Measurements from ENCODE around the gene SEH1L.

The SEH1L gene

DNA sequence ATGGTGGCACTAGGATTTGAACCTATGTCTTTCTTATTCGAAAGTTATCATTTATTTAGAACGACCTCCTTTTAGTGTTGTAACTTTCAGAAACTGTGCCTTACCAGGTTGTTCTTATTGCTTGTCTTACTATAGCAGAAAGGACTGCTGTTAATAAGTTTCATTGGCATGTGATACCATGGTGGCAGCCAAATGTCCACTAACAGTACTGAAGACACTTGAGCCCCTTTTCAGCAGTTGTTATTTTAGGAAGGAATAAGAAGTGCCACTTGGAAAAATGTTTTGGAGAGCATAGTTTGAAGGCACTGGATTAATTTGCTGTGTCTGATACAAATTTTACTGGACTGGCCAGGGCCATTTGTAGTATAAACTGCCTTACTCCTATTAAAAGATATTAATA lies 81.1 kb downstream of the SEH1L start:
- H3K4me1 ChIP-seq (ENCODE audit: control insufficient read depth, insufficient read depth, low read length), result no peaks in the 10 kb centered on the region
- 93 to 97% methylated on average over 2 of the region's 2 CpGs for WGBS, 2 experiments
- peaks cover 12% of the 10 kb centered on the region for H3K36me3 ChIP-seq (ENCODE audit: control insufficient read depth, insufficient read depth, low read length)
- H3K4me3 ChIP-seq (ENCODE audit: insufficient read depth, low read depth, low read length), result no peak overlapping the region
- no peaks in the 10 kb centered on the region for H3K27me3 ChIP-seq (ENCODE audit: control insufficient read depth, insufficient read depth, low read length, poor library complexity, severe bottlenecking)
- H3K27ac ChIP-seq (ENCODE audit: insufficient read depth, low read depth, low read length, poor library complexity, severe bottlenecking), result no peak overlapping the region
- no peaks in the 10 kb centered on the region for H3K9me3 ChIP-seq (ENCODE audit: control insufficient read depth, low read length)

GRCh38 chr18:13032173-13032572 lies 84.4 kb downstream of the SEH1L start:
- Histone ChIP-seq H3K36me3 (ENCODE audit: control insufficient read depth, insufficient read depth, low read length) (peaks cover 12% of the 10 kb centered on the region), H3K4me1 (ENCODE audit: control insufficient read depth, insufficient read depth, low read length) (no peaks in the 10 kb centered on the region), H3K9me3 (ENCODE audit: control insufficient read depth, low read length) (no peaks in the 10 kb centered on the region), H3K27me3 (ENCODE audit: control insufficient read depth, insufficient read depth, low read length, poor library complexity, severe bottlenecking) (no peaks in the 10 kb centered on the region), H3K27ac (ENCODE audit: insufficient read depth, low read depth, low read length, poor library complexity, severe bottlenecking) (no peak overlapping the region), H3K4me3 (ENCODE audit: insufficient read depth, low read depth, low read length) (no peak overlapping the region)
- 96 to 97% methylated on average over 5 of the region's 5 CpGs for WGBS, 2 experiments

GRCh38 chr18:13035249-13035914 lies 87.6 kb downstream of the SEH1L start:
- H3K27ac ChIP-seq (ENCODE audit: insufficient read depth, low read depth, low read length, poor library complexity, severe bottlenecking), result no peak overlapping the region
- 92 to 93% methylated on average over 7 of the region's 7 CpGs for whole genome bisulfite sequencing, 2 experiments
- peaks cover 12% of the 10 kb centered on the region for H3K36me3 ChIP-seq (ENCODE audit: control insufficient read depth, insufficient read depth, low read length)
- H3K4me3 ChIP-seq (ENCODE audit: insufficient read depth, low read depth, low read length), result no peak overlapping the region
- no peaks in the 10 kb centered on the region for H3K27me3 ChIP-seq (ENCODE audit: control insufficient read depth, insufficient read depth, low read length, poor library complexity, severe bottlenecking)
- no peaks in the 10 kb centered on the region for H3K4me1 ChIP-seq (ENCODE audit: control insufficient read depth, insufficient read depth, low read length)
- no peaks in the 10 kb centered on the region for H3K9me3 ChIP-seq (ENCODE audit: control insufficient read depth, low read length)

DNA sequence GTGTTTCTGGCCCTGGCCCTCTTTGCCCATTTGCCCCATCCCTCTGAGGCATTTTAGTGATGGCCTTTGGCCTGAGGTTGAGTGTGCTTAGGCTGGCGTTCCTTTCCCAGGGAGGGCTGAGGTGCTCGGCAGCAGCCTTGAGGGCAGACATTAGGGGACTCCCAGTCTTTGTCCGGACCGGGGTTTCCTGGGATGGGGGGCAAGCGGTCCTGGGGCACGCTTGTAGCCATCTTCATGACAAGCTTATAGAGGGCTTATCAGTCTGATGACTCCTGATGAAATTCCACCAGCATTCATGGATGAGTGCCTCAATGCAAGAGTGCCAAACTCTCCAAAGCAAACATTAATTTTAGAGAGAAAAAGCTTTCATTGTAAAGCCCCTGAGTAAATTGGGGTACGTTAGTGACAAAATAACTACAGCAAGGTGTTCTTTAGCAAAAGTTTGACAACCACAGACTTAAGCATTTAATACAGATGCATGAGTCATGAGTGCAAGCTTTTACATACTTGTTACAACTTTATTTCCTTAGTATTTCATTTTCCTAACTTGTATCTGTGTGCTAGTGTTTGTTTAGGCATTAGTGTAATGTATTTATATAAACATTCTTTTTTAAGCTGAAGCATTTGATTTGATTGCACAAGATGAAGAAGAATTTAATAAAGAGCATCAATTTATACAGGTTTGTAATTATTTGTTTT lies 89.0 kb downstream of the SEH1L start:
- 95 to 96% methylated on average over 7 of the region's 7 CpGs for WGBS, 2 experiments
- H3K4me3 ChIP-seq (ENCODE audit: insufficient read depth, low read depth, low read length), result no peak overlapping the region
- H3K4me1 ChIP-seq (ENCODE audit: control insufficient read depth, insufficient read depth, low read length), result no peaks in the 10 kb centered on the region
- no peaks in the 10 kb centered on the region for H3K9me3 ChIP-seq (ENCODE audit: control insufficient read depth, low read length)
- no peaks in the 10 kb centered on the region for H3K27me3 ChIP-seq (ENCODE audit: control insufficient read depth, insufficient read depth, low read length, poor library complexity, severe bottlenecking)
- no peak overlapping the region for H3K27ac ChIP-seq (ENCODE audit: insufficient read depth, low read depth, low read length, poor library complexity, severe bottlenecking)
- H3K36me3 ChIP-seq (ENCODE audit: control insufficient read depth, insufficient read depth, low read length), result peaks cover 5% of the 10 kb centered on the region
